Measurements from ENCODE around the gene RING1.
A peak's percentile ranks its signal among the peaks of the same experiment; 100 is the strongest.

Gene RING1

DNA sequence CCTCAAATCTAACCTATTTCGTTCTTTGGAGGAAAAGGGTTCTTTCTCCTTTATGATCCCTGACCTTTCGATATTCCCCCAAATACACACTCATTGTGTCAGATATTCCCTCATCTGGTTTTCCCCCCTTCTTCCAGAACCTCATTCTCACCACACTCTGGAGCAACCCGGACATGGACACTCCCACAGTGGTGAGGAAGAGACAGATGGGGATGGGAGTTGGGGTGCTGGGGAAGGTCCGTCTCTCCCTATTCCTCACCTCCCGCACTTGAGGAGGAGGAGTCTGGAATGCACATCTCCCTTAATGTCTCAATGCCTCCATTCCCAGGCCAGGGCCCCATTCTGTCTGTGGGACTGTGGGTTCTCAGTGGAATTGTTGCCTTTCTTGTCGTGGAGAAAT is 6.4 kb upstream of the RING1 start:
- TF ChIP-seq MYC (IDR thresholded peaks at IDR 0.05; ENCODE audit: low read depth, low read length) (no peak), POLR2A (IDR thresholded peaks at IDR 0.05; ENCODE audit: extremely low read depth, insufficient read length) (no peak)
- TF ChIP-seq, protein P1, sequence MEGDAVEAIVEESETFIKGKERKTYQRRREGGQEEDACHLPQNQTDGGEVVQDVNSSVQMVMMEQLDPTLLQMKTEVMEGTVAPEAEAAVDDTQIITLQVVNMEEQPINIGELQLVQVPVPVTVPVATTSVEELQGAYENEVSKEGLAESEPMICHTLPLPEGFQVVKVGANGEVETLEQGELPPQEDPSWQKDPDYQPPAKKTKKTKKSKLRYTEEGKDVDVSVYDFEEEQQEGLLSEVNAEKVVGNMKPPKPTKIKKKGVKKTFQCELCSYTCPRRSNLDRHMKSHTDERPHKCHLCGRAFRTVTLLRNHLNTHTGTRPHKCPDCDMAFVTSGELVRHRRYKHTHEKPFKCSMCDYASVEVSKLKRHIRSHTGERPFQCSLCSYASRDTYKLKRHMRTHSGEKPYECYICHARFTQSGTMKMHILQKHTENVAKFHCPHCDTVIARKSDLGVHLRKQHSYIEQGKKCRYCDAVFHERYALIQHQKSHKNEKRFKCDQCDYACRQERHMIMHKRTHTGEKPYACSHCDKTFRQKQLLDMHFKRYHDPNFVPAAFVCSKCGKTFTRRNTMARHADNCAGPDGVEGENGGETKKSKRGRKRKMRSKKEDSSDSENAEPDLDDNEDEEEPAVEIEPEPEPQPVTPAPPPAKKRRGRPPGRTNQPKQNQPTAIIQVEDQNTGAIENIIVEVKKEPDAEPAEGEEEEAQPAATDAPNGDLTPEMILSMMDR (IDR thresholded peaks at IDR 0.05; ENCODE audit: low read depth, low read length), result no peak
- TF ChIP-seq, protein P2, sequence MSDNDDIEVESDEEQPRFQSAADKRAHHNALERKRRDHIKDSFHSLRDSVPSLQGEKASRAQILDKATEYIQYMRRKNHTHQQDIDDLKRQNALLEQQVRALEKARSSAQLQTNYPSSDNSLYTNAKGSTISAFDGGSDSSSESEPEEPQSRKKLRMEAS (IDR thresholded peaks at IDR 0.05; ENCODE audit: low read depth, low read length), result no peak
- peak overlapping the region; percentile 92 for H3K4me3 ChIP-seq (ENCODE audit: low read depth, low read length)
- DNase-seq (ENCODE audit: low read depth), result no peak

DNA sequence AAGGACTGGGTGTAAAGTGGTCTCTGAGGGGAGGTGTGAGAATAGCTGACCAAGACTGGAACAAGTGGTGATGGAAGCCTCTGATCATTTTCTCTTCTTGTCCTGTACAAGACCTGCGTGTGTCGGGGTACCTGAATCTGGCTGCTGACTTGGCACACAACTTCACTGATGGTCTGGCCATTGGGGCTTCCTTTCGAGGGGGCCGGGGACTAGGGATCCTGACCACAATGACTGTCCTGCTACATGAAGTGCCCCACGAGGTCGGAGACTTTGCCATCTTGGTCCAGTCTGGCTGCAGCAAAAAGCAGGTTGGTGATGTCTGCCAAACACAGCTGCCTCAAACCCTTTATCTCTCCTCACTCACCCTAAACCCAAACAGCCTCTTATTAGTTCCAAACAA is 5.5 kb upstream of the RING1 start:
- no peak for DNase-seq (ENCODE audit: low read depth)
- TF ChIP-seq, protein P1 (IDR thresholded peaks at IDR 0.05; ENCODE audit: low read depth, low read length), result no peak
- no peak for TF ChIP-seq POLR2A (IDR thresholded peaks at IDR 0.05; ENCODE audit: extremely low read depth, insufficient read length)
- TF ChIP-seq MYC (IDR thresholded peaks at IDR 0.05; ENCODE audit: low read depth, low read length), result no peak
- TF ChIP-seq, protein P2 (IDR thresholded peaks at IDR 0.05; ENCODE audit: low read depth, low read length), result no peak
- no peak overlapping the region for H3K4me3 ChIP-seq (ENCODE audit: low read depth, low read length)

DNA sequence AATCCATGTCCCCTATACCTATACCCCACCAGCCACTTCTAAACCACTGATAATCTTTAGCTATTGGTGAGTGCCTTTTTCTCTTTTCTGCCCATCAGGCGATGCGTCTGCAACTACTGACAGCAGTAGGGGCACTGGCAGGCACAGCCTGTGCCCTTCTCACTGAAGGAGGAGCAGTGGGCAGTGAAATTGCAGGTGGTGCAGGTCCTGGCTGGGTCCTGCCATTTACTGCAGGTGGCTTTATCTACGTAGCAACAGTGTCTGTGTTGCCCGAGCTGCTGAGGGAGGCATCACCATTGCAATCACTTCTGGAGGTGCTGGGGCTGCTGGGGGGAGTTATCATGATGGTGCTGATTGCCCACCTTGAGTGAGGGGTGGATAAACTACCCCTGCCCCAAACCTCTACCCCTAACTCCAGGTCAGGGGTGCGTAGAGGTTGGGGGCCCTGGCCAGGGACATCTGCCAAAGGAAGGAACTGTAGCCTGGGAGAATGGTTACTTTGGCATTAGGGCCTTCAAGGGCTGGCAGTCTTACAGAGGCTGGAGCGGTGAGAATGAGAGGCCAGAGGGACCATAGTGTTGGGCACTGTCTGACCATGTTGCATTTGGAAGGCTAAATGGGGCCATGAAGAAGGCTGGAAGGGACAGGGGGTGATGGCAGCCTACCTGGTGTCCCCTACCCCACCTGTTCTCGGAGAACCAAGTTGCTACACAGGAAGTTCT is 4.7 kb upstream of the RING1 start:
- TF ChIP-seq, protein P2 (IDR thresholded peaks at IDR 0.05; ENCODE audit: low read depth, low read length), result no peak
- TF ChIP-seq, protein P1 (IDR thresholded peaks at IDR 0.05; ENCODE audit: low read depth, low read length), result no peak
- TF ChIP-seq POLR2A (IDR thresholded peaks at IDR 0.05; ENCODE audit: extremely low read depth, insufficient read length) (no peak), MYC (IDR thresholded peaks at IDR 0.05; ENCODE audit: low read depth, low read length) (no peak)
- no peak for DNase-seq (ENCODE audit: low read depth)
- no peak overlapping the region for H3K4me3 ChIP-seq (ENCODE audit: low read depth, low read length)

DNA sequence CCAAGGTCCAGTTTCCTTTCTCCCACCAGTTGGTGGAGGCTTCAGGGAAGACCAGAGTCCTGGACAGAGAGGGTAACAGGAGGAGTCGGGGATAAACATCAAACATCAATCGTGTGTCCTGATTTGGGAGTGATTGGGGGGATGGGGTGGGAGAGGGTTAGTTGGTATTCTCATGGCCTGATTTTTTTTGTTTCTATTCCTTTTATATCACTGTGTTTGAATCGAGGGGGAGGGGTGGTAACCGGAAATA is 4.2 kb upstream of the RING1 start:
- no peak overlapping the region for H3K4me3 ChIP-seq (ENCODE audit: low read depth, low read length)
- no peak for DNase-seq (ENCODE audit: low read depth)
- TF ChIP-seq, protein P2 (IDR thresholded peaks at IDR 0.05; ENCODE audit: low read depth, low read length), result no peak
- TF ChIP-seq, protein P1 (IDR thresholded peaks at IDR 0.05; ENCODE audit: low read depth, low read length), result no peak
- TF ChIP-seq POLR2A (IDR thresholded peaks at IDR 0.05; ENCODE audit: extremely low read depth, insufficient read length), result no peak

DNA sequence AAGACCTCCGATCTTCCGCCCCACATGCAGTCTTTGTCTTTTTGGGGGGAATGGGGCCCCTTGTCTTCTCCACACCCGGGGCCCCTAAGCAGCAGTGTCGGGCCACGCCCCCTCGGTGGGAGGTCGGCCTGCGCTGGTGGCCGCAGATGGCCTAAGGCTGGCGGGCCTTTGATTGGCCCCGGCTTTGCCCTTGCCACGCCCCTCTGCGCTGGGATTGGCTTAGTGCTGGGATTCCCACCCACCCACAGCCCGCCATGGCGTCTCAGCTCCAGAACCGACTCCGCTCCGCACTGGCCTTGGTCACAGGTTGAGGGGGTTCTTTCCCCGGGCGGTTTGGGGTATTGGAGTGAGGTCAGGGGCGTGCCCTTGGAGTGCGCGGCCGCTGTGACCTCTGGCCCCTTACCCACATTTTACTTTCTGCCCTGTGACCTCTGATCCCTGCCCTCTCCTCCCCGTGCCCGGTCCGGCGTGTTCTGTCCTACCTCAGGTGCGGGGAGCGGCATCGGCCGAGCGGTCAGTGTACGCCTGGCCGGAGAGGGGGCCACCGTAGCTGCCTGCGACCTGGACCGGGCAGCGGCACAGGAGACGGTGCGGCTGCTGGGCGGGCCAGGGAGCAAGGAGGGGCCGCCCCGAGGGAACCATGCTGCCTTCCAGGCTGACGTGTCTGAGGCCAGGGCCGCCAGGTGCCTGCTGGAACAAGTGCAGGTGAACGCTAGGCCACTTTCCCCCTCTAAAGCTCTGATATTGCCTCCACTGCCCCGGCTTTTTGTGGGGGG is 3.7 kb upstream of the RING1 start, which contains the start of gene HSD17B8:
Gene HSD17B8, plus strand, starts transcription at position 241 of the 776 bp plus-strand sequence. Its CDS starts 14 bp downstream, at position 255.
- no peak for TF ChIP-seq MYC (IDR thresholded peaks at IDR 0.05; ENCODE audit: low read depth, low read length)
- TF ChIP-seq, protein P1 (IDR thresholded peaks at IDR 0.05; ENCODE audit: low read depth, low read length), result no peak
- TF ChIP-seq POLR2A (IDR thresholded peaks at IDR 0.05; ENCODE audit: extremely low read depth, insufficient read length), result no peak
- TF ChIP-seq, protein P2 (IDR thresholded peaks at IDR 0.05; ENCODE audit: low read depth, low read length), result no peak
- H3K4me3 ChIP-seq (ENCODE audit: low read depth, low read length), result no peak within 1 kb of the TSS
- no peak for DNase-seq (ENCODE audit: low read depth)

All from NB4 (cell line).